ENCODE data around the gene LYSMD1.

Gene LYSMD1

DNA sequence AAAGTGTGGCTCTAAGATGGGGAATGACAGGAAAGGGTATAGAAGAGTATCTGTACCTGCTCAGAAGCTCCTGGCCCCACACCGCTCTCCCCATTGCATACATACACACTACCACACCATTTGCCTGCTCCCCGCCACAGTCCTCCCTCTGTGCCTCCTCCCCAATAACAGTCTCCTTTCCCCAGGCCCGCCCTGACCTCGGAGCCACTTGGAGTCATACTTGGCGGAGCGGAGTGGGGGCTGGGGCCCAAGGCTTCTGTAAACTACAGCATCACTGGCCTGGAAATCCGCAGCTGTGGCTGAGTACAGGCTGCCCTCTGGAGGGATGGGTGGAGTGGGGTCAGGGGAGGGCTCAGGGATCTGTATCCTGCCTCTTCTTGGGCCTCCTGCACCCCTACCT is 27.9 kb downstream of the LYSMD1 start:
- no peak for DNase-seq (ENCODE audit: low spot score)
- WGBS, 2 donors (ENCODE audit: extremely low coverage in 2 of 2, insufficient read length in 2 of 2, insufficient replicate concordance in 1 of 2) = no CpG with 5 or more reads among the region's 7 CpGs
- peaks cover 1% of the 10 kb centered on the region for H3K79me1 ChIP-seq (ENCODE audit: low read depth, low read length)

DNA sequence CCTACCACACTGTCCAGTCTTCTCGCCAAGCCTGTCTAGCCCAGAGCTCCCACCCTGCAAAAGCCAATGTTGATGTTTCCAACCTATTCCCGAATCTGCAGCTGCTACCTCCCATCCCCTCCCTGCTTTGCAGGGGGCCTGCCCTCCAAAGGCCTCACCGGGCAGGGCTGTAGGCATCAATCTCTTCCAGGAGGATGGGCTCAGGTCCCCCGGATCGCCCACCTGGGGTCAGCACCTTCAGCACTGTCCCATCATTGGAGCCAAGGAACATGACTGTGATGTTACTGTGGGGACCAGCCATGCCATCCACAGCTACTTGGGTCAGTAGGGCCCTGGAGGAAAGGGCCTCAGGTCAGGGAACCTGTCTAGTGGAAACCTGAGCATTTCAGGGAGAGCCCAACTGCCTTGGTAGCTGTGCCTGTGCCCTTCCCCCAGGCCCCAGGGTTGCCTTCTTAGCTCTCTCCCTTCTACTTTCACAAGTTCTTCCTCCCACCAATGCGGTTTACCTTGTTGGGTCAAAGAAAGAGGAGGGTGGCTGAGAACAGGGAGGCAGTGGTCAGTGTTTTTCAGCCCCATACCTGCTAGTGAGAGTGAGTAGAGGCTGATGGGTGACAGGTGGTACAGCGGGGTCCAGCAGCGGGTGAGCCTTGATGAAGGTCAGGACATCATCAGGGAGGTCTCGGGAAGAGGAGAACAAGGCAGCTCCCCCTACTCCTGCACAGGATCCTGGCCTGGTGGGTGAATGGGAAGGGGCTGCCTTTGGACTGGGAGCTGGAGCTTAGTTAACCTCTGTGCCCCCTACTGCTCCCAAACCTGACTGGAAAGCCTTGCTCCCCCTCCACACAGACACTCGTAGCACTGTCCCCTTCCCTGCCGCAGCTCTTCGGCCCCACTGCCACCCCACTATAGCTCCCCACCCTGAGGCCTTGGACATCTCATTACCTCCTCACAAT is 30.0 kb downstream of the LYSMD1 start:
- no peak overlapping the region for H2BK120ac ChIP-seq (ENCODE audit: low read depth, low read length)
- no peak overlapping the region for H2BK5ac ChIP-seq (ENCODE audit: low read length)
- WGBS, 2 donors (ENCODE audit: extremely low coverage in 2 of 2, insufficient read length in 2 of 2, insufficient replicate concordance in 1 of 2) = no CpG with 5 or more reads among the region's 12 CpGs
- peaks cover 1% of the 10 kb centered on the region for H3K79me1 ChIP-seq (ENCODE audit: low read depth, low read length)
- H2BK15ac ChIP-seq (ENCODE audit: low read length) = no peak overlapping the region
- H2AK5ac ChIP-seq (ENCODE audit: low read depth, low read length) = no peak overlapping the region
- no peak overlapping the region for H4K8ac ChIP-seq (ENCODE audit: low read depth, low read length)
- H3K4me1 ChIP-seq (ENCODE audit: control insufficient read depth in 2 of 2, insufficient read depth in 1 of 2, low read depth in 1 of 2, low read length in 2 of 2) = peaks cover 0 to 8% of the 10 kb centered on the region in 2 donors
- H3K23ac ChIP-seq (ENCODE audit: low read depth, low read length, poor library complexity) = no peak overlapping the region
- DNase-seq (ENCODE audit: low spot score) = no peak
- H3K9ac ChIP-seq (ENCODE audit: low read depth, low read length, poor library complexity) = no peak overlapping the region
- no peak overlapping the region for H3K4me2 ChIP-seq (ENCODE audit: insufficient read depth, low read length, poor library complexity, severe bottlenecking)
- no peaks in the 10 kb centered on the region for H3K9me3 ChIP-seq (replicated peaks in 1 of 2; ENCODE audit: control insufficient read depth in 2 of 2, insufficient read depth in 1 of 2, low read depth in 1 of 2, low read length in 2 of 2)
- H3K18ac ChIP-seq (ENCODE audit: low read length) = no peak overlapping the region
- H3K27me3 ChIP-seq (ENCODE audit: control insufficient read depth in 3 of 3, insufficient read depth in 3 of 3, low read depth in 1 of 3, low read length in 3 of 3) = peaks cover 0 to 27% (median 5%) of the 10 kb centered on the region in 3 experiments
- no peak overlapping the region for H4K91ac ChIP-seq (ENCODE audit: low read depth, low read length, poor library complexity)
- H3K36me3 ChIP-seq (replicated peaks in 1 of 2; ENCODE audit: control insufficient read depth in 2 of 2, insufficient read depth in 2 of 2, low read length in 2 of 2) = peaks cover 42 to 79% of the 10 kb centered on the region in 2 donors
- H3K4ac ChIP-seq (ENCODE audit: low read length) = no peak overlapping the region
- no peak overlapping the region for H2BK12ac ChIP-seq (ENCODE audit: low read length)
- no peak overlapping the region for H3K27ac ChIP-seq (replicated peaks; ENCODE audit: low read length)
- H3K14ac ChIP-seq (ENCODE audit: low read length) = no peak overlapping the region
- no peak overlapping the region for H2AFZ ChIP-seq (ENCODE audit: low read length)
- H3K4me3 ChIP-seq (ENCODE audit: low read length in 2 of 2) = no peak overlapping the region

More for the DNA sequence above, 27.9 kb downstream of the LYSMD1 start:
- Histone ChIP-seq H3K27me3 (ENCODE audit: control insufficient read depth in 3 of 3, insufficient read depth in 3 of 3, low read depth in 1 of 3, low read length in 3 of 3) (peaks cover 0 to 14% (median 0%) of the 10 kb centered on the region in 3 experiments), H2BK15ac (ENCODE audit: low read length) (no peak overlapping the region), H3K4me3 (ENCODE audit: low read length in 2 of 2) (no peak overlapping the region), H3K9ac (ENCODE audit: low read depth, low read length, poor library complexity) (no peak overlapping the region), H4K91ac (ENCODE audit: low read depth, low read length, poor library complexity) (no peak overlapping the region), H3K27ac (replicated peaks; ENCODE audit: low read length) (no peak overlapping the region), H2AFZ (ENCODE audit: low read length) (no peak overlapping the region), H3K14ac (ENCODE audit: low read length) (no peak overlapping the region), H3K9me3 (replicated peaks in 1 of 2; ENCODE audit: control insufficient read depth in 2 of 2, insufficient read depth in 1 of 2, low read depth in 1 of 2, low read length in 2 of 2) (no peaks in the 10 kb centered on the region), H3K36me3 (replicated peaks in 1 of 2; ENCODE audit: control insufficient read depth in 2 of 2, insufficient read depth in 2 of 2, low read length in 2 of 2) (peaks cover 44 to 80% of the 10 kb centered on the region in 2 donors), H2BK12ac (ENCODE audit: low read length) (no peak overlapping the region), H4K8ac (ENCODE audit: low read depth, low read length) (peak overlapping the region; percentile 82), H3K4me1 (ENCODE audit: control insufficient read depth in 2 of 2, insufficient read depth in 1 of 2, low read depth in 1 of 2, low read length in 2 of 2) (peaks cover 2 to 5% of the 10 kb centered on the region in 2 donors), H2AK5ac (ENCODE audit: low read depth, low read length) (no peak overlapping the region), H3K23ac (ENCODE audit: low read depth, low read length, poor library complexity) (no peak overlapping the region), H3K4ac (ENCODE audit: low read length) (no peak overlapping the region), H2BK5ac (ENCODE audit: low read length) (no peak overlapping the region), H2BK120ac (ENCODE audit: low read depth, low read length) (no peak overlapping the region), H3K4me2 (ENCODE audit: insufficient read depth, low read length, poor library complexity, severe bottlenecking) (no peak overlapping the region), H3K18ac (ENCODE audit: low read length) (no peak overlapping the region)

- Histone ChIP-seq H2AFZ (ENCODE audit: low read length) (no peak overlapping the region), H2BK15ac (ENCODE audit: low read length) (no peak overlapping the region), H3K9me3 (replicated peaks in 1 of 2; ENCODE audit: control insufficient read depth in 2 of 2, insufficient read depth in 1 of 2, low read depth in 1 of 2, low read length in 2 of 2) (no peaks in the 10 kb centered on the region), H2BK5ac (ENCODE audit: low read length) (no peak overlapping the region), H3K14ac (ENCODE audit: low read length) (no peak overlapping the region), H3K27me3 (ENCODE audit: control insufficient read depth in 3 of 3, insufficient read depth in 3 of 3, low read depth in 1 of 3, low read length in 3 of 3) (peaks cover 0 to 27% (median 5%) of the 10 kb centered on the region in 3 experiments), H3K4me1 (ENCODE audit: control insufficient read depth in 2 of 2, insufficient read depth in 1 of 2, low read depth in 1 of 2, low read length in 2 of 2) (peaks cover 0 to 8% of the 10 kb centered on the region in 2 donors), H3K79me1 (ENCODE audit: low read depth, low read length) (peaks cover 1% of the 10 kb centered on the region), H3K23ac (ENCODE audit: low read depth, low read length, poor library complexity) (no peak overlapping the region), H3K9ac (ENCODE audit: low read depth, low read length, poor library complexity) (no peak overlapping the region), H3K4me3 (ENCODE audit: low read length in 2 of 2) (no peak overlapping the region), H4K8ac (ENCODE audit: low read depth, low read length) (no peak overlapping the region), H2AK5ac (ENCODE audit: low read depth, low read length) (no peak overlapping the region), H2BK12ac (ENCODE audit: low read length) (no peak overlapping the region), H4K91ac (ENCODE audit: low read depth, low read length, poor library complexity) (no peak overlapping the region), H3K36me3 (replicated peaks in 1 of 2; ENCODE audit: control insufficient read depth in 2 of 2, insufficient read depth in 2 of 2, low read length in 2 of 2) (peaks cover 40 to 75% of the 10 kb centered on the region in 2 donors), H3K27ac (replicated peaks; ENCODE audit: low read length) (no peak overlapping the region), H3K4ac (ENCODE audit: low read length) (no peak overlapping the region), H3K18ac (ENCODE audit: low read length) (no peak overlapping the region), H2BK120ac (ENCODE audit: low read depth, low read length) (no peak overlapping the region), H3K4me2 (ENCODE audit: insufficient read depth, low read length, poor library complexity, severe bottlenecking) (no peak overlapping the region)
- no CpG with 5 or more reads among the region's 7 CpGs for WGBS, 2 donors (ENCODE audit: extremely low coverage in 2 of 2, insufficient read length in 2 of 2, insufficient replicate concordance in 1 of 2)
- DNase-seq (ENCODE audit: low spot score) = no peak
These were observed 30.7 kb downstream of the LYSMD1 start for GRCh38 chr1:151134991-151135390.

GRCh38 chr1:151134396-151134795 is 31.3 kb downstream of the LYSMD1 start:
- Histone ChIP-seq H3K36me3 (replicated peaks in 1 of 2; ENCODE audit: control insufficient read depth in 2 of 2, insufficient read depth in 2 of 2, low read length in 2 of 2) (peaks cover 36 to 69% of the 10 kb centered on the region in 2 donors), H3K9me3 (replicated peaks in 1 of 2; ENCODE audit: control insufficient read depth in 2 of 2, insufficient read depth in 1 of 2, low read depth in 1 of 2, low read length in 2 of 2) (no peaks in the 10 kb centered on the region), H3K27me3 (ENCODE audit: control insufficient read depth in 3 of 3, insufficient read depth in 3 of 3, low read depth in 1 of 3, low read length in 3 of 3) (peaks cover 0 to 27% (median 5%) of the 10 kb centered on the region in 3 experiments), H3K14ac (ENCODE audit: low read length) (no peak overlapping the region), H4K8ac (ENCODE audit: low read depth, low read length) (no peak overlapping the region), H2BK15ac (ENCODE audit: low read length) (no peak overlapping the region), H3K23ac (ENCODE audit: low read depth, low read length, poor library complexity) (no peak overlapping the region), H3K9ac (ENCODE audit: low read depth, low read length, poor library complexity) (no peak overlapping the region), H3K79me1 (ENCODE audit: low read depth, low read length) (peaks cover 1% of the 10 kb centered on the region), H2BK120ac (ENCODE audit: low read depth, low read length) (no peak overlapping the region), H3K4me2 (ENCODE audit: insufficient read depth, low read length, poor library complexity, severe bottlenecking) (no peak overlapping the region), H2AK5ac (ENCODE audit: low read depth, low read length) (no peak overlapping the region), H3K4me1 (ENCODE audit: control insufficient read depth in 2 of 2, insufficient read depth in 1 of 2, low read depth in 1 of 2, low read length in 2 of 2) (peaks cover 0 to 8% of the 10 kb centered on the region in 2 donors), H2BK5ac (ENCODE audit: low read length) (no peak overlapping the region), H3K4me3 (ENCODE audit: low read length in 2 of 2) (no peak overlapping the region), H3K27ac (replicated peaks; ENCODE audit: low read length) (no peak overlapping the region), H2AFZ (ENCODE audit: low read length) (no peak overlapping the region), H3K18ac (ENCODE audit: low read length) (no peak overlapping the region), H4K91ac (ENCODE audit: low read depth, low read length, poor library complexity) (no peak overlapping the region), H2BK12ac (ENCODE audit: low read length) (no peak overlapping the region), H3K4ac (ENCODE audit: low read length) (no peak overlapping the region)
- DNase-seq (ENCODE audit: low spot score) = no peak
- no CpG with 5 or more reads among the region's 3 CpGs for WGBS, 2 donors (ENCODE audit: extremely low coverage in 2 of 2, insufficient read length in 2 of 2, insufficient replicate concordance in 1 of 2)

Data from neuronal stem cell (in vitro differentiated cells).